GM23338 (cell line): ENCODE results near the gene TIMM22. TPM values are rescaled to one million over a fixed set of nuclear protein-coding genes. Genes with fewer than 3 reads are reported as not detected.

ENCODE experiments used
- ATAC-seq: fragments of 200-7000 bp; cut with Tn5 transposase; 3 replicates; pipeline ENCODE4 v1.9.1; 2020
- DNase-seq: peaks from one replicate; pipeline ENCODE4 v3.0.0-alpha.2; 2015; ENCODE audit warnings: low spot score
- H2AFZ ChIP-seq: fragments of 200-600 bp; sonication (generic); 2 replicates; pipeline ENCODE4 v1.8.0; 2016; ENCODE audit warnings: antibody characterized with exemption, mild to moderate bottlenecking, moderate library complexity
- H3F3A ChIP-seq: fragments of 200-600 bp; sonication (generic); replicated peaks from 2 replicates; pipeline ENCODE4 v1.8.0; 2017; ENCODE audit warnings: antibody characterized with exemption, mixed run types, low read depth
- H3K27ac ChIP-seq: fragments of 200-600 bp; sonication (generic); 2 replicates; pipeline ENCODE4 v1.6.1; 2016; ENCODE audit warnings: low read depth
- H3K27me3 ChIP-seq: fragments of 200-600 bp; sonication (generic); 2 replicates; pipeline ENCODE4 v1.8.0; 2016; ENCODE audit warnings: mild to moderate bottlenecking, mixed run types, moderate library complexity; ENCODE audit not compliant: insufficient read depth
- H3K36me3 ChIP-seq: fragments of 200-600 bp; sonication (generic); 2 replicates; pipeline ENCODE4 v1.8.0; 2016; ENCODE audit warnings: mild to moderate bottlenecking; ENCODE audit not compliant: insufficient read depth
- H3K4me1 ChIP-seq: fragments of 200-600 bp; sonication (generic); 2 replicates; pipeline ENCODE4 v1.8.0; 2016; ENCODE audit warnings: mild to moderate bottlenecking, moderate library complexity; ENCODE audit not compliant: insufficient read depth
- H3K4me2 ChIP-seq: fragments of 200-600 bp; sonication (generic); 2 replicates; pipeline ENCODE4 v1.7.1; 2017; ENCODE audit warnings: mixed run types
- H3K4me3 ChIP-seq: fragments of 200-600 bp; sonication (generic); 2 replicates; pipeline ENCODE4 v1.6.1; 2016; ENCODE audit warnings: mixed run types
- H3K79me2 ChIP-seq: fragments of 200-600 bp; sonication (generic); replicated peaks from 2 replicates; pipeline ENCODE4 v1.8.0; 2017; ENCODE audit warnings: mild to moderate bottlenecking; ENCODE audit not compliant: insufficient read depth
- H3K9me2 ChIP-seq: fragments of 200-600 bp; sonication (generic); 2 replicates; pipeline ENCODE4 v1.8.0; 2017; ENCODE audit not compliant: insufficient read depth
- H4K20me1 ChIP-seq: fragments of 200-600 bp; sonication (generic); replicated peaks from 2 replicates; pipeline ENCODE4 v1.8.0; 2017; ENCODE audit warnings: mild to moderate bottlenecking; ENCODE audit not compliant: insufficient read depth
- H3K27ac Mint-ChIP-seq: 2 replicates; pipeline ENCODE4 v1.8.0; 2020; ENCODE audit warnings: inconsistent platforms, mild to moderate bottlenecking, moderate library complexity, mixed read lengths
- H3K27me3 Mint-ChIP-seq: 3 replicates; pipeline ENCODE4 v1.8.0; 2022; ENCODE audit warnings: low read depth, mild to moderate bottlenecking, moderate library complexity, mixed read lengths, inconsistent platforms; ENCODE audit not compliant: insufficient read depth, poor library complexity
- H3K36me3 Mint-ChIP-seq: 3 replicates; pipeline ENCODE4 v1.8.0; 2021; ENCODE audit warnings: low read depth, mild to moderate bottlenecking, inconsistent platforms, moderate library complexity, mixed read lengths
- H3K4me1 Mint-ChIP-seq: 3 replicates; pipeline ENCODE4 v1.8.0; 2020; ENCODE audit warnings: mild to moderate bottlenecking, inconsistent platforms, mixed read lengths
- H3K4me3 Mint-ChIP-seq: 3 replicates; pipeline ENCODE4 v1.8.0; 2021; ENCODE audit warnings: moderate library complexity, mild to moderate bottlenecking, inconsistent platforms, mixed read lengths
- H3K9me3 Mint-ChIP-seq: 3 replicates; pipeline ENCODE4 v1.8.0; 2020; ENCODE audit warnings: moderate library complexity, mild to moderate bottlenecking, inconsistent platforms, mixed read lengths
- CREB1 ChIP-seq: fragments of 250-450 bp; sonication (Bioruptor Pico); IDR thresholded peaks from 2 replicates; pipeline ENCODE4 v1.5.0; 2020; ENCODE audit warnings: low read depth, mild to moderate bottlenecking, moderate library complexity
- CTCF ChIP-seq, 2 experiments: fragments of 200-600 bp in 1 of 2; sonication (generic) in 1 of 2; conservative IDR thresholded peaks; 2 replicates each; pipeline versions ENCODE4 v1.5.1 to v1.6.1; 2016 to 2017; ENCODE audit warnings: antibody characterized with exemption in 2 of 2, low read depth in 2 of 2, mild to moderate bottlenecking in 2 of 2, moderate library complexity in 1 of 2
- ETS1 ChIP-seq: IDR thresholded peaks from 2 replicates; pipeline ENCODE4 v1.6.1; 2016; ENCODE audit warnings: antibody characterized with exemption
- EZH2 ChIP-seq: fragments of 200-600 bp; sonication (generic); IDR thresholded peaks from one replicate; pipeline ENCODE4 v1.8.0; 2017; ENCODE audit warnings: antibody characterized with exemption, mild to moderate bottlenecking, low read depth; ENCODE audit not compliant: unreplicated experiment
- EZH2phosphoT487 ChIP-seq: fragments of 200-600 bp; sonication (generic); IDR thresholded peaks from one replicate; pipeline ENCODE4 v1.8.1; 2018; ENCODE audit warnings: antibody characterized with exemption; ENCODE audit not compliant: unreplicated experiment
- JUNB ChIP-seq: IDR thresholded peaks from one replicate; pipeline ENCODE4 v1.6.1; 2016; ENCODE audit warnings: antibody characterized with exemption; ENCODE audit not compliant: unreplicated experiment
- NANOG ChIP-seq: IDR thresholded peaks from 2 replicates; pipeline ENCODE4 v1.6.1; 2016; ENCODE audit warnings: antibody characterized with exemption, borderline replicate concordance
- POLR2AphosphoS5 ChIP-seq: IDR thresholded peaks from 2 replicates; pipeline ENCODE4 v1.6.1; 2016; ENCODE audit warnings: antibody characterized with exemption, low read depth
- STAT1 ChIP-seq: IDR thresholded peaks from one replicate; pipeline ENCODE4 v1.6.1; 2016; ENCODE audit warnings: antibody characterized with exemption; ENCODE audit not compliant: unreplicated experiment
- ZNF114 ChIP-seq: fragments of 250-450 bp; sonication (Bioruptor Pico); IDR thresholded peaks from 2 replicates; pipeline ENCODE4 v1.5.0; 2020; ENCODE audit warnings: mild to moderate bottlenecking, moderate library complexity
- ZNF331 ChIP-seq: fragments of 250-450 bp; sonication (Bioruptor Pico); IDR thresholded peaks from 2 replicates; pipeline ENCODE4 v1.5.0; 2020; ENCODE audit warnings: low read depth, mild to moderate bottlenecking, moderate library complexity
- polyA plus RNA-seq: library from polyadenylated mRNA; unstranded; fragments of >200 nt; fragmentation: Nextera tagmentation; extraction: Ambion mirVana; gene quantifications from 2 replicates; pipeline ENCODE4 v1.2.1, GENCODE V29; 2016
- total RNA-seq: library from RNA; depleted of rRNA; stranded (reverse); fragments of >200 nt; shearing (Covaris generic); gene quantifications from 2 replicates; pipeline ENCODE4 v1.2.3, GENCODE V29; 2014
- TF ChIP-seq, protein P1 (sequence below): IDR thresholded peaks from one replicate; pipeline ENCODE4 v1.6.1; 2018; ENCODE audit warnings: antibody characterized with exemption; ENCODE audit not compliant: unreplicated experiment
- TF ChIP-seq, protein P2 (sequence below): fragments of 250-450 bp; sonication (Bioruptor Pico); IDR thresholded peaks from 2 replicates; pipeline ENCODE4 v1.5.0; 2020; ENCODE audit warnings: mild to moderate bottlenecking, moderate library complexity

The TIMM22 gene
- total and polyA plus RNA-seq, 2 experiments from 2014 or later = 21.9 to 24.4 TPM

- Histone ChIP-seq H3K79me2 (no peaks in the 10 kb centered on the region), H3K36me3 (no peaks in the 10 kb centered on the region), H3K4me1 (no peaks in the 10 kb centered on the region), H3K9me2 (no peaks in the 10 kb centered on the region), H3K4me3 (no peak overlapping the region), H3K4me2 (no peak overlapping the region), H3F3A (peaks cover 4% of the 10 kb centered on the region; the same call in 1 of the 2 replicates), H2AFZ (no peak overlapping the region), H4K20me1 (peaks cover 8% of the 10 kb centered on the region), H3K27me3 (no peaks in the 10 kb centered on the region), H3K27ac (no peak overlapping the region)
- Mint-ChIP-seq H3K4me1 (peaks cover 14% of the 10 kb centered on the region), H3K27ac (no peak overlapping the region), H3K36me3 (peaks cover 17% of the 10 kb centered on the region), H3K4me3 (no peak overlapping the region), H3K27me3 (peaks cover 4% of the 10 kb centered on the region), H3K9me3 (no peaks in the 10 kb centered on the region; the same call in 2 of the 3 replicates)
- no peak for DNase-seq
- ATAC-seq = no peak
- TF ChIP-seq CTCF (conservative IDR thresholded peaks at IDR 0.05; ENCODE audit: low read depth in 2 of 2) (no peak), STAT1 (no peak), JUNB (no peak), EZH2 (no peak), ZNF331 (CRISPR knock-in tag) (no peak), NANOG (no peak), EZH2phosphoT487 (no peak), POLR2AphosphoS5 (no peak), CREB1 (no peak), ETS1 (no peak), ZNF114 (CRISPR knock-in tag) (no peak)
- TF ChIP-seq, protein P1, sequence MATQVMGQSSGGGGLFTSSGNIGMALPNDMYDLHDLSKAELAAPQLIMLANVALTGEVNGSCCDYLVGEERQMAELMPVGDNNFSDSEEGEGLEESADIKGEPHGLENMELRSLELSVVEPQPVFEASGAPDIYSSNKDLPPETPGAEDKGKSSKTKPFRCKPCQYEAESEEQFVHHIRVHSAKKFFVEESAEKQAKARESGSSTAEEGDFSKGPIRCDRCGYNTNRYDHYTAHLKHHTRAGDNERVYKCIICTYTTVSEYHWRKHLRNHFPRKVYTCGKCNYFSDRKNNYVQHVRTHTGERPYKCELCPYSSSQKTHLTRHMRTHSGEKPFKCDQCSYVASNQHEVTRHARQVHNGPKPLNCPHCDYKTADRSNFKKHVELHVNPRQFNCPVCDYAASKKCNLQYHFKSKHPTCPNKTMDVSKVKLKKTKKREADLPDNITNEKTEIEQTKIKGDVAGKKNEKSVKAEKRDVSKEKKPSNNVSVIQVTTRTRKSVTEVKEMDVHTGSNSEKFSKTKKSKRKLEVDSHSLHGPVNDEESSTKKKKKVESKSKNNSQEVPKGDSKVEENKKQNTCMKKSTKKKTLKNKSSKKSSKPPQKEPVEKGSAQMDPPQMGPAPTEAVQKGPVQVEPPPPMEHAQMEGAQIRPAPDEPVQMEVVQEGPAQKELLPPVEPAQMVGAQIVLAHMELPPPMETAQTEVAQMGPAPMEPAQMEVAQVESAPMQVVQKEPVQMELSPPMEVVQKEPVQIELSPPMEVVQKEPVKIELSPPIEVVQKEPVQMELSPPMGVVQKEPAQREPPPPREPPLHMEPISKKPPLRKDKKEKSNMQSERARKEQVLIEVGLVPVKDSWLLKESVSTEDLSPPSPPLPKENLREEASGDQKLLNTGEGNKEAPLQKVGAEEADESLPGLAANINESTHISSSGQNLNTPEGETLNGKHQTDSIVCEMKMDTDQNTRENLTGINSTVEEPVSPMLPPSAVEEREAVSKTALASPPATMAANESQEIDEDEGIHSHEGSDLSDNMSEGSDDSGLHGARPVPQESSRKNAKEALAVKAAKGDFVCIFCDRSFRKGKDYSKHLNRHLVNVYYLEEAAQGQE = no peak
- TF ChIP-seq, protein P2, sequence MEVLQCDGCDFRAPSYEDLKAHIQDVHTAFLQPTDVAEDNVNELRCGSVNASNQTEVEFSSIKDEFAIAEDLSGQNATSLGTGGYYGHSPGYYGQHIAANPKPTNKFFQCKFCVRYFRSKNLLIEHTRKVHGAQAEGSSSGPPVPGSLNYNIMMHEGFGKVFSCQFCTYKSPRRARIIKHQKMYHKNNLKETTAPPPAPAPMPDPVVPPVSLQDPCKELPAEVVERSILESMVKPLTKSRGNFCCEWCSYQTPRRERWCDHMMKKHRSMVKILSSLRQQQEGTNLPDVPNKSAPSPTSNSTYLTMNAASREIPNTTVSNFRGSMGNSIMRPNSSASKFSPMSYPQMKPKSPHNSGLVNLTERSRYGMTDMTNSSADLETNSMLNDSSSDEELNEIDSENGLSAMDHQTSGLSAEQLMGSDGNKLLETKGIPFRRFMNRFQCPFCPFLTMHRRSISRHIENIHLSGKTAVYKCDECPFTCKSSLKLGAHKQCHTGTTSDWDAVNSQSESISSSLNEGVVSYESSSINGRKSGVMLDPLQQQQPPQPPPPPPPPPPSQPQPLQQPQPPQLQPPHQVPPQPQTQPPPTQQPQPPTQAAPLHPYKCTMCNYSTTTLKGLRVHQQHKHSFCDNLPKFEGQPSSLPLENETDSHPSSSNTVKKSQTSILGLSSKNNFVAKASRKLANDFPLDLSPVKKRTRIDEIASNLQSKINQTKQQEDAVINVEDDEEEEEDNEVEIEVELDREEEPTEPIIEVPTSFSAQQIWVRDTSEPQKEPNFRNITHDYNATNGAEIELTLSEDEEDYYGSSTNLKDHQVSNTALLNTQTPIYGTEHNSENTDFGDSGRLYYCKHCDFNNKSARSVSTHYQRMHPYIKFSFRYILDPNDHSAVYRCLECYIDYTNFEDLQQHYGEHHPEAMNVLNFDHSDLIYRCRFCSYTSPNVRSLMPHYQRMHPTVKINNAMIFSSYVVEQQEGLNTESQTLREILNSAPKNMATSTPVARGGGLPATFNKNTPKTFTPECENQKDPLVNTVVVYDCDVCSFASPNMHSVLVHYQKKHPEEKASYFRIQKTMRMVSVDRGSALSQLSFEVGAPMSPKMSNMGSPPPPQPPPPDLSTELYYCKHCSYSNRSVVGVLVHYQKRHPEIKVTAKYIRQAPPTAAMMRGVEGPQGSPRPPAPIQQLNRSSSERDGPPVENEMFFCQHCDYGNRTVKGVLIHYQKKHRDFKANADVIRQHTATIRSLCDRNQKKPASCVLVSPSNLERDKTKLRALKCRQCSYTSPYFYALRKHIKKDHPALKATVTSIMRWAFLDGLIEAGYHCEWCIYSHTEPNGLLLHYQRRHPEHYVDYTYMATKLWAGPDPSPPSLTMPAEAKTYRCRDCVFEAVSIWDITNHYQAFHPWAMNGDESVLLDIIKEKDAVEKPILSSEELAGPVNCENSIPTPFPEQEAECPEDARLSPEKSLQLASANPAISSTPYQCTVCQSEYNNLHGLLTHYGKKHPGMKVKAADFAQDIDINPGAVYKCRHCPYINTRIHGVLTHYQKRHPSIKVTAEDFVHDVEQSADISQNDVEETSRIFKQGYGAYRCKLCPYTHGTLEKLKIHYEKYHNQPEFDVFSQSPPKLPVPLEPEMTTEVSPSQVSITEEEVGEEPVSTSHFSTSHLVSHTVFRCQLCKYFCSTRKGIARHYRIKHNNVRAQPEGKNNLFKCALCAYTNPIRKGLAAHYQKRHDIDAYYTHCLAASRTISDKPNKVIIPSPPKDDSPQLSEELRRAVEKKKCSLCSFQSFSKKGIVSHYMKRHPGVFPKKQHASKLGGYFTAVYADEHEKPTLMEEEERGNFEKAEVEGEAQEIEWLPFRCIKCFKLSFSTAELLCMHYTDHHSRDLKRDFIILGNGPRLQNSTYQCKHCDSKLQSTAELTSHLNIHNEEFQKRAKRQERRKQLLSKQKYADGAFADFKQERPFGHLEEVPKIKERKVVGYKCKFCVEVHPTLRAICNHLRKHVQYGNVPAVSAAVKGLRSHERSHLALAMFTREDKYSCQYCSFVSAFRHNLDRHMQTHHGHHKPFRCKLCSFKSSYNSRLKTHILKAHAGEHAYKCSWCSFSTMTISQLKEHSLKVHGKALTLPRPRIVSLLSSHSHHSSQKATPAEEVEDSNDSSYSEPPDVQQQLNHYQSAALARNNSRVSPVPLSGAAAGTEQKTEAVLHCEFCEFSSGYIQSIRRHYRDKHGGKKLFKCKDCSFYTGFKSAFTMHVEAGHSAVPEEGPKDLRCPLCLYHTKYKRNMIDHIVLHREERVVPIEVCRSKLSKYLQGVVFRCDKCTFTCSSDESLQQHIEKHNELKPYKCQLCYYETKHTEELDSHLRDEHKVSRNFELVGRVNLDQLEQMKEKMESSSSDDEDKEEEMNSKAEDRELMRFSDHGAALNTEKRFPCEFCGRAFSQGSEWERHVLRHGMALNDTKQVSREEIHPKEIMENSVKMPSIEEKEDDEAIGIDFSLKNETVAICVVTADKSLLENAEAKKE (CRISPR knock-in tag) = no peak
Observed at GRCh38 chr17:1007310-1008007, 10.5 kb downstream of the TIMM22 start.
